Measurements from ENCODE around the gene WBP11. TPM values are rescaled to one million over a fixed set of nuclear protein-coding genes. Genes with fewer than 3 reads are reported as not detected.

Gene WBP11
- total RNA-seq (10 to 100 TPM in 4 of 5 donors, 1 to 10 TPM in 1; 1.4 to 65.9 (median 19.2) TPM), polyA plus RNA-seq (10 to 100 TPM; 12.7 to 16.0 (median 13.0) TPM)
- long read RNA-seq, donor 1, full-length matches to known transcripts: 10 of 10 reads
- long read RNA-seq, donor 1, partial matches to known transcripts: 0 of 10 reads
- long read RNA-seq, donor 1, other reads (novel, unspliced or antisense): 0 of 10 reads
- long read RNA-seq, donor 2, full-length matches to known transcripts: 13 of 13 reads
- long read RNA-seq, donor 2, partial matches to known transcripts: 0 of 13 reads
- long read RNA-seq, donor 2, other reads (novel, unspliced or antisense): 0 of 13 reads
- long read RNA-seq, donor 3, full-length matches to known transcripts: 3 of 3 reads
- long read RNA-seq, donor 3, partial matches to known transcripts: 0 of 3 reads
- long read RNA-seq, donor 3, other reads (novel, unspliced or antisense): 0 of 3 reads
- long read RNA-seq, donor 4, full-length matches to known transcripts: 1 of 1 reads
- long read RNA-seq, donor 4, partial matches to known transcripts: 0 of 1 reads
- long read RNA-seq, donor 4, other reads (novel, unspliced or antisense): 0 of 1 reads
- long read RNA-seq, donor 5, full-length matches to known transcripts: 10 of 15 reads
- long read RNA-seq, donor 5, partial matches to known transcripts: 5 of 15 reads
- long read RNA-seq, donor 5, other reads (novel, unspliced or antisense): 0 of 15 reads
- long read RNA-seq, donor 6, full-length matches to known transcripts: 16 of 16 reads
- long read RNA-seq, donor 6, partial matches to known transcripts: 0 of 16 reads
- long read RNA-seq, donor 6, other reads (novel, unspliced or antisense): 0 of 16 reads
- long read RNA-seq, donor 7, full-length matches to known transcripts: 8 of 8 reads
- long read RNA-seq, donor 7, partial matches to known transcripts: 0 of 8 reads
- long read RNA-seq, donor 7, other reads (novel, unspliced or antisense): 0 of 8 reads
- long read RNA-seq, donor 8, full-length matches to known transcripts: 9 of 9 reads
- long read RNA-seq, donor 8, partial matches to known transcripts: 0 of 9 reads
- long read RNA-seq, donor 8, other reads (novel, unspliced or antisense): 0 of 9 reads
- long read RNA-seq, donor 9, full-length matches to known transcripts: 12 of 12 reads
- long read RNA-seq, donor 9, partial matches to known transcripts: 0 of 12 reads
- long read RNA-seq, donor 9, other reads (novel, unspliced or antisense): 0 of 12 reads
- long read RNA-seq, donor 10, full-length matches to known transcripts: 3 of 3 reads
- long read RNA-seq, donor 10, partial matches to known transcripts: 0 of 3 reads
- long read RNA-seq, donor 10, other reads (novel, unspliced or antisense): 0 of 3 reads

GRCh38 chr12:14803011-14803829, at the start of gene WBP11, which contains the start of gene C12orf60:
Gene WBP11 (minus strand): TSS chr12:14803478. CDS start chr12:14801383, 2,095 bp downstream.
Gene C12orf60 (plus strand): TSS chr12:14803670. CDS start chr12:14822936, 19,266 bp downstream.
- WGBS, 5 donors: 0 to 1% (median 0%) methylated on average over 49 to 50 of the region's 50 CpGs
- intact Hi-C loops (cut with DNase I; ENCODE audit: low total_unique reads): loop anchor here (2.0 kb wide), 1 partner anchor 32 kb away; a partner anchor contains a TSS
- peaks cover 5 to 18% (median 16%) of the 10 kb centered on the region in 4 donors for H3K36me3 ChIP-seq
- H3K27me3 ChIP-seq: no peaks in the 10 kb centered on the region
- H3K4me1 ChIP-seq: peaks cover 11 to 39% (median 23%) of the 10 kb centered on the region in 4 donors
- H3K4me3 ChIP-seq: peak within 1 kb of the TSS; percentile 76 to 82 (median 80)
- TF ChIP-seq EP300 (IDR thresholded peaks at IDR 0.05) (no peak), POLR2AphosphoS5 (IDR thresholded peaks at IDR 0.05) (peak; percentile 78 to 93 (median 78)), POLR2A (IDR thresholded peaks at IDR 0.05) (peak in 1 of 4 donors; percentile 52), CTCF (IDR thresholded peaks at IDR 0.05) (no peak)
- peak within 1 kb of the TSS; percentile 86 to 96 (median 93) for H3K27ac ChIP-seq
- peak; percentile 95 to 99 for DNase-seq
- no peaks in the 10 kb centered on the region for H3K9me3 ChIP-seq

GRCh38 chr12:14852880-14853279, 49.6 kb upstream of the WBP11 start:
- no peaks in the 10 kb centered on the region for H3K36me3 ChIP-seq
- TF ChIP-seq CTCF (IDR thresholded peaks at IDR 0.05) (no peak), POLR2AphosphoS5 (IDR thresholded peaks at IDR 0.05) (no peak), EP300 (IDR thresholded peaks at IDR 0.05) (no peak)
- H3K4me3 ChIP-seq: no peak overlapping the region
- DNase-seq: no peak
- no peaks in the 10 kb centered on the region for H3K4me1 ChIP-seq
- intact Hi-C loops (cut with DNase I; ENCODE audit: low total_unique reads): no loop called here
- no peaks in the 10 kb centered on the region for H3K27me3 ChIP-seq
- H3K9me3 ChIP-seq: peaks cover 0 to 6% (median 0%) of the 10 kb centered on the region in 4 donors
- no peak overlapping the region for H3K27ac ChIP-seq

- WGBS, 5 donors: 0 to 100% (median 47%) methylated on average over 1 of the region's 1 CpG
- H3K27ac ChIP-seq: no peak overlapping the region
- peaks cover 4 to 15% (median 13%) of the 10 kb centered on the region in 4 donors for H3K4me1 ChIP-seq
- intact Hi-C loops (cut with DNase I; ENCODE audit: low total_unique reads): no loop called here
- H3K27me3 ChIP-seq: no peaks in the 10 kb centered on the region
- no peak for TF ChIP-seq POLR2A (IDR thresholded peaks at IDR 0.05)
- no peak for TF ChIP-seq EP300 (IDR thresholded peaks at IDR 0.05)
- TF ChIP-seq POLR2AphosphoS5 (IDR thresholded peaks at IDR 0.05): no peak
- TF ChIP-seq CTCF (IDR thresholded peaks at IDR 0.05): no peak
- no peaks in the 10 kb centered on the region for H3K9me3 ChIP-seq
- DNase-seq: no peak
- no peak overlapping the region for H3K4me3 ChIP-seq
- no peaks in the 10 kb centered on the region for H3K36me3 ChIP-seq
These were observed 47.8 kb upstream of the WBP11 start for GRCh38 chr12:14850929-14851663.
